SK-N-SH treated with all-trans-retinoic acid at 6 μM for 48 hours (cell line): ENCODE data around the gene TAS2R13.

ENCODE experiments used
- ARNTL ChIP-seq: fragments of 450-650 bp; formaldehyde crosslinking; IDR thresholded peaks from 2 replicates; pipeline ENCODE4 v1.5.0; 2020; ENCODE audit warnings: low read depth, mild to moderate bottlenecking, moderate library complexity, borderline replicate concordance
- ESRRG ChIP-seq: fragments of 250-450 bp; sonication (Bioruptor Pico); IDR thresholded peaks from 2 replicates; pipeline ENCODE4 v1.6.1; 2021; ENCODE audit warnings: mild to moderate bottlenecking
- PPARA ChIP-seq: fragments of 250-450 bp; sonication (Bioruptor Pico); IDR thresholded peaks from 2 replicates; pipeline ENCODE4 v1.5.0; 2020; ENCODE audit warnings: mild to moderate bottlenecking, borderline replicate concordance
- RARB ChIP-seq: fragments of 250-450 bp; sonication (Bioruptor Pico); IDR thresholded peaks from 2 replicates; pipeline ENCODE4 v1.8.0; 2021; ENCODE audit warnings: mild to moderate bottlenecking, moderate library complexity
- SNAI2 ChIP-seq: fragments of 250-450 bp; sonication (Bioruptor Pico); IDR thresholded peaks from 2 replicates; pipeline ENCODE4 v1.5.0; 2020; ENCODE audit warnings: mild to moderate bottlenecking, moderate library complexity
- TOX ChIP-seq: fragments of 250-450 bp; sonication (Bioruptor Pico); IDR thresholded peaks from 2 replicates; pipeline ENCODE4 v1.8.0; 2021; ENCODE audit warnings: mild to moderate bottlenecking, moderate library complexity, borderline replicate concordance
- TSHZ2 ChIP-seq: fragments of 250-450 bp; sonication (Bioruptor Pico); IDR thresholded peaks from 2 replicates; pipeline ENCODE4 v1.5.0; 2020; ENCODE audit warnings: mild to moderate bottlenecking, moderate library complexity
- ZFP3 ChIP-seq: fragments of 250-450 bp; sonication (Bioruptor Pico); IDR thresholded peaks from 2 replicates; pipeline ENCODE4 v1.5.0; 2020; ENCODE audit warnings: mild to moderate bottlenecking, moderate library complexity
- ZFP30 ChIP-seq: fragments of 450-650 bp; formaldehyde crosslinking; IDR thresholded peaks from 2 replicates; pipeline ENCODE4 v1.5.0; 2022; ENCODE audit warnings: mild to moderate bottlenecking, moderate library complexity
- ZNF565 ChIP-seq: fragments of 450-650 bp; formaldehyde crosslinking; conservative IDR thresholded peaks from 2 replicates; pipeline ENCODE4 v1.5.0; 2020; ENCODE audit warnings: low read depth, mild to moderate bottlenecking, moderate library complexity
- ZNF8 ChIP-seq: fragments of 450-650 bp; formaldehyde crosslinking; IDR thresholded peaks from 2 replicates; pipeline ENCODE4 v1.5.0; 2020; ENCODE audit warnings: mild to moderate bottlenecking, moderate library complexity
- TF ChIP-seq, protein P1 (sequence below): fragments of 250-450 bp; sonication (Bioruptor Pico); IDR thresholded peaks from 2 replicates; pipeline ENCODE4 v1.8.0; 2020; ENCODE audit warnings: mild to moderate bottlenecking, moderate library complexity, borderline replicate concordance
- TF ChIP-seq, protein P2 (sequence below): fragments of 250-450 bp; sonication (Bioruptor Pico); IDR thresholded peaks from 2 replicates; pipeline ENCODE4 v1.5.1; 2020; ENCODE audit warnings: low read depth, mild to moderate bottlenecking, moderate library complexity

- TF ChIP-seq, protein P1, sequence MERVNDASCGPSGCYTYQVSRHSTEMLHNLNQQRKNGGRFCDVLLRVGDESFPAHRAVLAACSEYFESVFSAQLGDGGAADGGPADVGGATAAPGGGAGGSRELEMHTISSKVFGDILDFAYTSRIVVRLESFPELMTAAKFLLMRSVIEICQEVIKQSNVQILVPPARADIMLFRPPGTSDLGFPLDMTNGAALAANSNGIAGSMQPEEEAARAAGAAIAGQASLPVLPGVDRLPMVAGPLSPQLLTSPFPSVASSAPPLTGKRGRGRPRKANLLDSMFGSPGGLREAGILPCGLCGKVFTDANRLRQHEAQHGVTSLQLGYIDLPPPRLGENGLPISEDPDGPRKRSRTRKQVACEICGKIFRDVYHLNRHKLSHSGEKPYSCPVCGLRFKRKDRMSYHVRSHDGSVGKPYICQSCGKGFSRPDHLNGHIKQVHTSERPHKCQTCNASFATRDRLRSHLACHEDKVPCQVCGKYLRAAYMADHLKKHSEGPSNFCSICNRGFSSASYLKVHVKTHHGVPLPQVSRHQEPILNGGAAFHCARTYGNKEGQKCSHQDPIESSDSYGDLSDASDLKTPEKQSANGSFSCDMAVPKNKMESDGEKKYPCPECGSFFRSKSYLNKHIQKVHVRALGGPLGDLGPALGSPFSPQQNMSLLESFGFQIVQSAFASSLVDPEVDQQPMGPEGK, result no peak
- no peak for TF ChIP-seq SNAI2 (CRISPR knock-in tag)
- no peak for TF ChIP-seq ARNTL (CRISPR knock-in tag)
- no peak for TF ChIP-seq TSHZ2
- no peak for TF ChIP-seq ZNF8
- no peak for TF ChIP-seq TOX (CRISPR knock-in tag)
- TF ChIP-seq ZNF565 (CRISPR knock-in tag), result no peak
- no peak for TF ChIP-seq RARB (CRISPR knock-in tag)
- no peak for TF ChIP-seq PPARA (CRISPR knock-in tag)
- TF ChIP-seq, protein P2, sequence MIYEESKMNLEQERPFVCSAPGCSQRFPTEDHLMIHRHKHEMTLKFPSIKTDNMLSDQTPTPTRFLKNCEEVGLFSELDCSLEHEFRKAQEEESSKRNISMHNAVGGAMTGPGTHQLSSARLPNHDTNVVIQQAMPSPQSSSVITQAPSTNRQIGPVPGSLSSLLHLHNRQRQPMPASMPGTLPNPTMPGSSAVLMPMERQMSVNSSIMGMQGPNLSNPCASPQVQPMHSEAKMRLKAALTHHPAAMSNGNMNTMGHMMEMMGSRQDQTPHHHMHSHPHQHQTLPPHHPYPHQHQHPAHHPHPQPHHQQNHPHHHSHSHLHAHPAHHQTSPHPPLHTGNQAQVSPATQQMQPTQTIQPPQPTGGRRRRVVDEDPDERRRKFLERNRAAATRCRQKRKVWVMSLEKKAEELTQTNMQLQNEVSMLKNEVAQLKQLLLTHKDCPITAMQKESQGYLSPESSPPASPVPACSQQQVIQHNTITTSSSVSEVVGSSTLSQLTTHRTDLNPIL (CRISPR knock-in tag), result no peak
- no peak for TF ChIP-seq ZFP3 (CRISPR knock-in tag)
- TF ChIP-seq ZFP30 (CRISPR knock-in tag), result no peak
- no peak for TF ChIP-seq ESRRG (CRISPR knock-in tag)
Measured at GRCh38 chr12:10861366-10861765, 48.0 kb downstream of the TAS2R13 start.
